ENCODE measurements around the gene SCN1A.

Gene SCN1A

GRCh38 chr2:165969227-165969626 lies 158.6 kb downstream of the SCN1A start:
- DNase-seq: no peak

- DNase-seq: no peak
Measured at GRCh38 chr2:165967746-165968145, 160.1 kb downstream of the SCN1A start.

GRCh38 chr2:165961818-165962217 lies 166.0 kb downstream of the SCN1A start:
- no peak for DNase-seq

- DNase-seq: no peak
Measured at GRCh38 chr2:165959371-165959770, 168.4 kb downstream of the SCN1A start.

- DNase-seq: no peak
Measured at GRCh38 chr2:165958313-165958960, 169.4 kb downstream of the SCN1A start.

GRCh38 chr2:165957030-165957675 lies 170.7 kb downstream of the SCN1A start:
- DNase-seq: peak; percentile 13

- DNase-seq: peak; percentile 95
Measured at GRCh38 chr2:165953655-165954606, 173.9 kb downstream of the SCN1A start, which contains the start of gene TTC21B. TSS of gene TTC21B (minus strand) at chr2:165953776. CDS start at chr2:165953705, 71 bp downstream.

GRCh38 chr2:165953306-165953654 lies 174.5 kb downstream of the SCN1A start:
- peak; percentile 84 for DNase-seq

- DNase-seq: no peak
Measured at GRCh38 chr2:165952741-165953211, 175.0 kb downstream of the SCN1A start.

GRCh38 chr2:165952085-165952484 lies 175.7 kb downstream of the SCN1A start:
- DNase-seq: no peak

- no peak for DNase-seq
Measured at GRCh38 chr2:165950438-165950837, 177.4 kb downstream of the SCN1A start.

GRCh38 chr2:165941827-165942226 lies 186.0 kb downstream of the SCN1A start:
- DNase-seq: no peak

GRCh38 chr2:165938237-165938636 lies 189.6 kb downstream of the SCN1A start:
- no peak for DNase-seq
